SJCRH30 (cell line): Measurements from ENCODE around the gene DMXL2. TPM values are rescaled to one million over a fixed set of nuclear protein-coding genes. Genes with fewer than 3 reads are reported as not detected.
"Not testable (repeated sequence)": the region's sequence is repeated elsewhere in the genome, so short reads cannot be mapped to it uniquely, and the experiment has no call there.

ENCODE experiments used
- DNase-seq, 2 experiments: peaks; one replicate each; pipeline ENCODE4 v3.0.0-alpha.2; 2015 to 2020
- H3K27ac ChIP-seq: fragments of 250-450 bp; sonication (Bioruptor Pico); 2 replicates; pipeline ENCODE4 v1.5.1; 2020; ENCODE audit warnings: mild to moderate bottlenecking, moderate library complexity
- H3K27me3 ChIP-seq: fragments of 250-450 bp; sonication (Bioruptor Pico); 2 replicates; pipeline ENCODE4 v1.5.1; 2020; ENCODE audit warnings: mild to moderate bottlenecking, moderate library complexity
- H3K36me3 ChIP-seq: fragments of 250-450 bp; sonication (Bioruptor Pico); 2 replicates; pipeline ENCODE4 v1.5.1; 2020; ENCODE audit warnings: mild to moderate bottlenecking, moderate library complexity
- H3K4me1 ChIP-seq: fragments of 250-450 bp; sonication (Bioruptor Pico); 2 replicates; pipeline ENCODE4 v1.5.1; 2020; ENCODE audit warnings: mild to moderate bottlenecking, moderate library complexity
- H3K4me3 ChIP-seq: fragments of 250-450 bp; sonication (Bioruptor Pico); 2 replicates; pipeline ENCODE4 v1.5.1; 2020; ENCODE audit warnings: mild to moderate bottlenecking, moderate library complexity
- H3K9me3 ChIP-seq: fragments of 250-450 bp; sonication (Bioruptor Pico); replicated peaks from 2 replicates; pipeline ENCODE4 v1.5.1; 2020; ENCODE audit warnings: mild to moderate bottlenecking, moderate library complexity
- total RNA-seq: library from RNA; depleted of rRNA; stranded (reverse); fragments of >200 nt; shearing (Covaris generic); gene quantifications from 2 replicates; pipeline ENCODE4 v1.2.3, GENCODE V29; 2014

Gene DMXL2
- total RNA-seq, 1 experiment from 2014 or later = 22.4 TPM

GRCh38 chr15:51641490-51642130 lies 19.0 kb upstream of the DMXL2 start:
- H3K4me1 ChIP-seq = no peaks in the 10 kb centered on the region
- no peaks in the 10 kb centered on the region for H3K36me3 ChIP-seq
- no peak overlapping the region for H3K27ac ChIP-seq
- DNase-seq = no peak
- no peaks in the 10 kb centered on the region for H3K9me3 ChIP-seq
- no peaks in the 10 kb centered on the region for H3K27me3 ChIP-seq
- no peak overlapping the region for H3K4me3 ChIP-seq

DNA sequence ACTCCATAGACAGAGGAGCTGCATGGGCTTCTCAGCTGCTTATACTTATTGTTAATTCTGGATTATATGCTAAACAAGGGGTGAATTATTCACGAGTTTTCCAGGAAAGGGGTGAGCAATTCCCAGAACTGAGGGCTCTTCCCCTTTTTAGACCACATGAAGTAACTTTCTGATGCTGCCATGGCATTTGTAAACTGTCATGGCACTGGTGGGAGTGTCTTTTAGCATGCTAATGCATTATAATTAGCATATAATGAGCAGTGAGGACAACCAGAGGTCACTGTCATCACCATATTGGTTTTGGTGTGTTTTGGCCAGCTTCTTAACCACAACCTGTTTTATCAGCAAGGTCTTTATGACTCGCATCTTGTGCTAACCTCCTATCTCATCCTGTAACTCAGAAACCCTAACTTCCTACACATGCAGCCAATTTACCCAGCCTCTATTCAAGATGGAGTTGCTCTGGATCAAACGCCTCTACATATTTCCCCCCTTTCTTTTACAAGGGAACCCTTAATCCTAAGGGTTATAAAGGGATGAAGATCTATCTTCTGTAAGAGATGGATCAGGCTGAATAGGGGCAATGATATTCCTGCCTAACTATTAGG lies 12.1 kb upstream of the DMXL2 start:
- H3K36me3 ChIP-seq = no peaks in the 10 kb centered on the region
- no peaks in the 10 kb centered on the region for H3K9me3 ChIP-seq
- no peak overlapping the region for H3K4me3 ChIP-seq
- H3K27ac ChIP-seq = no peak overlapping the region
- H3K4me1 ChIP-seq = no peaks in the 10 kb centered on the region
- no peak for DNase-seq
- 0 out of 2 replicates have a peak, but pooled peaks cover 3% of the 10 kb centered on the region for H3K27me3 ChIP-seq

- no peak overlapping the region for H3K27ac ChIP-seq
- no peak for DNase-seq
- H3K36me3 ChIP-seq = no peaks in the 10 kb centered on the region
- H3K9me3 ChIP-seq = no peaks in the 10 kb centered on the region
- H3K4me1 ChIP-seq = 0 out of 2 replicates have a peak, but pooled peaks cover 2% of the 10 kb centered on the region
- 0 out of 2 replicates have a peak, but pooled peaks cover 3% of the 10 kb centered on the region for H3K27me3 ChIP-seq
- no peak overlapping the region for H3K4me3 ChIP-seq
Observed at GRCh38 chr15:51629612-51630011, 7.0 kb upstream of the DMXL2 start.

- Histone ChIP-seq H3K27me3 (no peaks in the 10 kb centered on the region), H3K27ac (no peak overlapping the region), H3K36me3 (no peaks in the 10 kb centered on the region), H3K4me1 (peaks cover 14% of the 10 kb centered on the region), H3K9me3 (no peaks in the 10 kb centered on the region), H3K4me3 (no peak overlapping the region)
- no peak for DNase-seq
Observed at GRCh38 chr15:51625236-51625635, 2.7 kb upstream of the DMXL2 start.

DNA sequence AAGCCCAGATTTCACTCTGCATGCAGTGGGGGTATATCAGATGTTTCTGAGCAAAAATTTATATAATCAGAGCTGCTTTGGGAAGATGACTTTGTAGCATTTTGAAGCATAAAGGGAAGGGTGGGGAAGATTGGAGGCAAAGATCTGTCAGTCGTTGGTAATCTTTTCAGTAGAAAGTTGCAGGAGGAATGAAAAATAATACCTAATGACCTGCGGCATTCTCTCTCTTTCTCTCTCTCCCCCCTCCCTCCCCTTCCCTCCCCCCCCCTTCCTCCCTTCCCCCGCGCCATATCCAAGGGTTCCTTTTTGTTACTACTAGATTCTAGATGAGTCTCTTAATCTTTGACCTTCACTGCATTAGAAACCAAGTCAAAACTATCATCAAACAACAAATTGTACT lies 1.5 kb upstream of the DMXL2 start:
- Histone ChIP-seq H3K27me3 (no peaks in the 10 kb centered on the region), H3K27ac (no peak overlapping the region), H3K4me3 (peak overlapping the region; percentile 71; the same call in 1 of the 2 replicates), H3K4me1 (peaks cover 14% of the 10 kb centered on the region), H3K9me3 (no peaks in the 10 kb centered on the region), H3K36me3 (no peaks in the 10 kb centered on the region)
- DNase-seq = no peak

DNA sequence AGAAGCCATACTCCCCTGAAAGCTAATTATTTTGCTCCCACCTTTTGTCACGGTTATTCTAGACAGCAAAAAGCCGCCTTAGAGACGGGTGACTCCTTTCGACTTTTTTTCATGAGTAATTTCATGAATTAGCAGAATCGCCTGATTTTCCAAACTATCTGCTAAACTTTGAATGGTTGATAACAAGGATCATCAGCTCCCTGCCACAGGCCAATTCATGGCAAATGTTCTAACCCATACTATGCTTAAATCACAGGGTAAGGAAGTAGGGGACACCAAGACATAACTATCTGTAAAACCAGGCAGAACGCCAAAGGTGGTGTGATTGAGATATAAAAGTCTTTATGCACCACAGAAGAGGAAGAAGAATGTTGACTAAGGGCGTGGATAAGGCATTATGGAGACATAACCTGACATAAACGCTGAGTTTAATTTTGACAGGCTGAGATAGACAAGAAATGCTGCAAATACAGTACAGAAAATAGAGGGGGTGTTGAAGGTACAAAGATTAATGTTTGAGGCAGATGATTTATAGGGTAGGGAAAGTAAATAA lies 891 bp upstream of the DMXL2 start:
- Histone ChIP-seq H3K27me3 (no peaks in the 10 kb centered on the region), H3K4me3 (peak overlapping the region; percentile 71), H3K27ac (peak overlapping the region; percentile 65), H3K9me3 (no peaks in the 10 kb centered on the region), H3K4me1 (peaks cover 14% of the 10 kb centered on the region), H3K36me3 (no peaks in the 10 kb centered on the region)
- peak in 1 of 2 experiments; percentile 26 for DNase-seq

- peak; percentile 59 to 67 for DNase-seq
- Histone ChIP-seq H3K4me1 (peaks cover 14% of the 10 kb centered on the region), H3K27me3 (no peaks in the 10 kb centered on the region), H3K4me3 (peak overlapping the region; percentile 71), H3K27ac (peak overlapping the region; percentile 65), H3K9me3 (no peaks in the 10 kb centered on the region), H3K36me3 (no peaks in the 10 kb centered on the region)
Observed at GRCh38 chr15:51621936-51622603, 501 bp downstream of the DMXL2 start.

- H3K4me1 ChIP-seq = peaks cover 14% of the 10 kb centered on the region
- H3K36me3 ChIP-seq = no peaks in the 10 kb centered on the region
- no peak for DNase-seq
- H3K27ac ChIP-seq = peak overlapping the region; percentile 65; the same call in 1 of the 2 replicates
- peak overlapping the region; percentile 71 for H3K4me3 ChIP-seq
- H3K27me3 ChIP-seq = no peaks in the 10 kb centered on the region
- H3K9me3 ChIP-seq = no peaks in the 10 kb centered on the region
Observed at GRCh38 chr15:51621155-51621765, 1.3 kb downstream of the DMXL2 start.

- Histone ChIP-seq H3K4me1 (peaks cover 14% of the 10 kb centered on the region), H3K27ac (no peak overlapping the region), H3K4me3 (peak overlapping the region; percentile 71), H3K9me3 (no peaks in the 10 kb centered on the region), H3K27me3 (no peaks in the 10 kb centered on the region), H3K36me3 (no peaks in the 10 kb centered on the region)
- DNase-seq = peak in 1 of 2 experiments; percentile 8
Observed at GRCh38 chr15:51620641-51621040, 1.9 kb downstream of the DMXL2 start.

GRCh38 chr15:51620122-51620521 lies 2.4 kb downstream of the DMXL2 start:
- Histone ChIP-seq H3K27me3 (no peaks in the 10 kb centered on the region), H3K36me3 (no peaks in the 10 kb centered on the region; the same call in 1 of the 2 replicates), H3K27ac (no peak overlapping the region), H3K4me1 (peaks cover 14% of the 10 kb centered on the region), H3K4me3 (no peak overlapping the region), H3K9me3 (no peaks in the 10 kb centered on the region)
- no peak for DNase-seq

- H3K36me3 ChIP-seq = no peaks in the 10 kb centered on the region; the same call in 1 of the 2 replicates
- H3K4me1 ChIP-seq = peaks cover 11% of the 10 kb centered on the region
- no peak overlapping the region for H3K27ac ChIP-seq
- H3K27me3 ChIP-seq = no peaks in the 10 kb centered on the region
- H3K4me3 ChIP-seq = no peak overlapping the region
- no peak for DNase-seq
- no peaks in the 10 kb centered on the region for H3K9me3 ChIP-seq
Observed at GRCh38 chr15:51619331-51620035, 3.1 kb downstream of the DMXL2 start.

DNA sequence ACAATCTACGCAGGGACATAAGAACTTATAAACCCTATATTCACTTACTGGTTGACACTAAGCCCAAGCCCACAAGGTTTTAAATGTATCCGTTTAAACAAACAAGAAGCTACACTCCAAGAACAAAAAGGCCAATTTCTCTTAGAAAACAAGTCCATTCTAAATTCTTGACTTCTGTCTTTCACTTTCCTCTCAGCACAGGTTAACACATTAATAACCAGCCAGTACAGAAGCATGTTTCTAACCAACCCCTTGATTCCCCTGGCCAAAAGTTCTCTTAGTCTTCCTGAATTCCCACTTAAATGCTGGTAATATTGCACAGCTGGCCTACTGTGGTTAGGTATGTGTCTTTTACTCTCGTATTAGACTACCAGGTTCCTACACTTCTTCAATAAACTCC lies 4.7 kb downstream of the DMXL2 start:
- Histone ChIP-seq H3K4me1 (peaks cover 3% of the 10 kb centered on the region; the same call in 1 of the 2 replicates), H3K36me3 (no peaks in the 10 kb centered on the region; the same call in 1 of the 2 replicates), H3K9me3 (no peaks in the 10 kb centered on the region), H3K27me3 (no peaks in the 10 kb centered on the region), H3K4me3 (no peak overlapping the region), H3K27ac (no peak overlapping the region)
- no peak for DNase-seq

GRCh38 chr15:51613951-51614350 lies 8.6 kb downstream of the DMXL2 start:
- no peak for DNase-seq
- H3K27me3 ChIP-seq = no peaks in the 10 kb centered on the region
- no peak overlapping the region for H3K27ac ChIP-seq
- no peaks in the 10 kb centered on the region for H3K4me1 ChIP-seq
- H3K9me3 ChIP-seq = no peaks in the 10 kb centered on the region
- H3K36me3 ChIP-seq = no peaks in the 10 kb centered on the region; the same call in 1 of the 2 replicates
- no peak overlapping the region for H3K4me3 ChIP-seq

GRCh38 chr15:51612669-51613068 lies 9.9 kb downstream of the DMXL2 start:
- not testable (repeated sequence) for DNase-seq

More at GRCh38 chr15:51612669-51613068, 9.9 kb downstream of the DMXL2 start:
- H3K27ac ChIP-seq, H3K27me3 ChIP-seq, H3K4me1 ChIP-seq, H3K9me3 ChIP-seq, H3K36me3 ChIP-seq, H3K4me3 ChIP-seq: not testable (repeated sequence)
